IgD-negative memory B cell (primary cell): ENCODE results near the gene PPP4C. TPM values are rescaled to one million over a fixed set of nuclear protein-coding genes. Genes with fewer than 3 reads are reported as not detected.

Experiments
- H3K27ac Mint-ChIP-seq, 3 donors: one replicate each; pipeline ENCODE4 v1.8.0; 2020 to 2022; ENCODE audit warnings: mild to moderate bottlenecking in 3 of 3, mixed read lengths in 3 of 3, moderate library complexity in 1 of 3
- H3K27me3 Mint-ChIP-seq: one replicate; pipeline ENCODE4 v1.8.0; 2021; ENCODE audit warnings: mixed read lengths
- H3K36me3 Mint-ChIP-seq: one replicate; pipeline ENCODE4 v1.8.0; 2020; ENCODE audit warnings: mild to moderate bottlenecking, mixed read lengths
- H3K4me1 Mint-ChIP-seq, 3 donors: one replicate each; pipeline ENCODE4 v1.8.0; 2020 to 2022; ENCODE audit warnings: mixed read lengths in 3 of 3, mild to moderate bottlenecking in 1 of 3
- H3K4me3 Mint-ChIP-seq, 4 donors: one replicate each; pipeline ENCODE4 v1.8.0; 2020 to 2022; ENCODE audit warnings: mild to moderate bottlenecking in 4 of 4, mixed read lengths in 4 of 4, moderate library complexity in 3 of 4
- H3K9me3 Mint-ChIP-seq, 3 donors: one replicate each; pipeline ENCODE4 v1.8.0; 2020 to 2021; ENCODE audit warnings: mixed read lengths in 3 of 3, mild to moderate bottlenecking in 1 of 3
- polyA plus RNA-seq: library from polyadenylated mRNA; unstranded; fragments of 300-500 nt; fragmentation: Illumina TruSeq; gene quantifications from one replicate; pipeline ENCODE4 v1.2.3, GENCODE V29; 2021

PPP4C gene
- polyA plus RNA-seq, 1 donor from 2014 or later: 187 TPM

GRCh38 chr16:30065943-30066760 lies 9.6 kb upstream of the PPP4C start:
- no peaks in the 10 kb centered on the region for H3K27me3 Mint-ChIP-seq
- peak overlapping the region; percentile 97 to 100 (median 99) for H3K27ac Mint-ChIP-seq
- H3K4me1 Mint-ChIP-seq: peaks cover 13 to 18% (median 16%) of the 10 kb centered on the region in 3 donors
- peak overlapping the region; percentile 95 to 100 (median 100) for H3K4me3 Mint-ChIP-seq
- no peaks in the 10 kb centered on the region for H3K9me3 Mint-ChIP-seq
- H3K36me3 Mint-ChIP-seq: peaks cover 4% of the 10 kb centered on the region

- Mint-ChIP-seq H3K4me1 (peaks cover 13 to 18% (median 16%) of the 10 kb centered on the region in 3 donors), H3K27ac (peak overlapping the region in 2 of 3 donors; percentile 97 to 100), H3K36me3 (peaks cover 4% of the 10 kb centered on the region)
Measured at GRCh38 chr16:30066761-30067583, 8.8 kb upstream of the PPP4C start.

GRCh38 chr16:30067584-30067916 lies 8.2 kb upstream of the PPP4C start:
- Mint-ChIP-seq H3K27ac (peak overlapping the region in 1 of 3 donors; percentile 97), H3K36me3 (peaks cover 4% of the 10 kb centered on the region), H3K9me3 (no peaks in the 10 kb centered on the region), H3K4me3 (peak overlapping the region; percentile 48 to 95 (median 68)), H3K27me3 (no peaks in the 10 kb centered on the region), H3K4me1 (peaks cover 13 to 18% (median 17%) of the 10 kb centered on the region in 3 donors)

More at GRCh38 chr16:30066761-30067583, 8.8 kb upstream of the PPP4C start:
- Mint-ChIP-seq H3K4me3 (peak overlapping the region; percentile 95 to 100 (median 100)), H3K9me3 (no peaks in the 10 kb centered on the region), H3K27me3 (no peaks in the 10 kb centered on the region)

DNA sequence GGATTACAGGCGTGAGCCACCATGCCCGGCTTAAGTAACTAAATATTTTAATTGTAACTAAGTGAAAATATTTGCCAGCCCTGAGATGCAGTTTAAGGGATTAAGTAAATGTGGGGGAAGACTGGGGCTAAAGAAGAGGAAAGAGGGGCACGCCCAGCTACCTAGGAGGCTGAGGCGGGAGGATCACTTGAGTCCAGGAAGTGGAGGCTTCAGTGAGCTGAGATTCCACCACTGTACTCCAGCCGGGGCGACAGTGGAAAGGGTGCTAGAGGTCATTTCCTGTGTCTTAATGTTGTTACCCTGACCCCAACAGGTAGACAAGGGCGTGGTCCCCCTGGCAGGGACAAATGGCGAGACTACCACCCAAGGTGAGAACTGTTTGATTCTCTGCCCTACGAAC lies 7.5 kb upstream of the PPP4C start:
- Mint-ChIP-seq H3K36me3 (peaks cover 4% of the 10 kb centered on the region), H3K9me3 (no peaks in the 10 kb centered on the region), H3K4me3 (peak overlapping the region; percentile 70 to 94 (median 87)), H3K27ac (peak overlapping the region; percentile 67 to 89 (median 73)), H3K27me3 (no peaks in the 10 kb centered on the region), H3K4me1 (peaks cover 13 to 18% (median 17%) of the 10 kb centered on the region in 3 donors)

DNA sequence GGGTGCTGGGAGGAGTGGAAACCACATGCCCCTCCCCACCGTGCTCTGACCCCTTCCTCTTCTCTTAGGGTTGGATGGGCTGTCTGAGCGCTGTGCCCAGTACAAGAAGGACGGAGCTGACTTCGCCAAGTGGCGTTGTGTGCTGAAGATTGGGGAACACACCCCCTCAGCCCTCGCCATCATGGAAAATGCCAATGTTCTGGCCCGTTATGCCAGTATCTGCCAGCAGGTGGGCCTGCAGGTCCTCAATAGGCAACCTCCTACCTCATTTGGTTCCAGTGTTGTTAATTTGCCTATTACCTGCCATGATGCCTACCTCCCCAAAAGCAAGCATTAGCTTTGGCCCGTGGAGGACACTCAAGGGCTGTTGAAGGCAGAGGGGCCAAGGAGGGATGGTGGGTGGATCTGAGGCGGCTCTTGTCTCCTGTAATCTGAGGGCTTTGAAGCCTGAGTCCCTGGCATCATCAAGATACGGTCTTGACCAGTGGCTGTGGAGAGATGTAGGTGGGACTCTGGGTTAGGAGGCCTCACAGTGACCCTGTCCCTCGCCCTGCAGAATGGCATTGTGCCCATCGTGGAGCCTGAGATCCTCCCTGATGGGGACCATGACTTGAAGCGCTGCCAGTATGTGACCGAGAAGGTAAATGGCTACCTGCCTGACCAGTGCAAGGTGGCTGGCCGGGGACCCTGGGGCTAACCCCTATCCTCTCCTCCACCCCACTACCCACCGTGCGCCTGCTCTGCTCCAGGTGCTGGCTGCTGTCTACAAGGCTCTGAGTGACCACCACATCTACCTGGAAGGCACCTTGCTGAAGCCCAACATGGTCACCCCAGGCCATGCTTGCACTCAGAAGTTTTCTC lies 6.8 kb upstream of the PPP4C start:
- Mint-ChIP-seq H3K4me1 (peaks cover 13 to 15% (median 14%) of the 10 kb centered on the region in 3 donors), H3K27ac (peak overlapping the region; percentile 67 to 89 (median 73)), H3K27me3 (no peaks in the 10 kb centered on the region), H3K4me3 (peak overlapping the region; percentile 70 to 94 (median 87)), H3K36me3 (peaks cover 4% of the 10 kb centered on the region), H3K9me3 (no peaks in the 10 kb centered on the region)

- H3K27ac Mint-ChIP-seq: peak overlapping the region; percentile 22 to 67 (median 67)
- H3K27me3 Mint-ChIP-seq: no peaks in the 10 kb centered on the region
- no peaks in the 10 kb centered on the region for H3K9me3 Mint-ChIP-seq
- peaks cover 2% of the 10 kb centered on the region for H3K36me3 Mint-ChIP-seq
- H3K4me3 Mint-ChIP-seq: peak overlapping the region in 2 of 4 donors; percentile 39 to 69
- H3K4me1 Mint-ChIP-seq: peaks cover 16 to 17% (median 16%) of the 10 kb centered on the region in 3 donors
Measured at GRCh38 chr16:30069611-30070462, 6.0 kb upstream of the PPP4C start.

DNA sequence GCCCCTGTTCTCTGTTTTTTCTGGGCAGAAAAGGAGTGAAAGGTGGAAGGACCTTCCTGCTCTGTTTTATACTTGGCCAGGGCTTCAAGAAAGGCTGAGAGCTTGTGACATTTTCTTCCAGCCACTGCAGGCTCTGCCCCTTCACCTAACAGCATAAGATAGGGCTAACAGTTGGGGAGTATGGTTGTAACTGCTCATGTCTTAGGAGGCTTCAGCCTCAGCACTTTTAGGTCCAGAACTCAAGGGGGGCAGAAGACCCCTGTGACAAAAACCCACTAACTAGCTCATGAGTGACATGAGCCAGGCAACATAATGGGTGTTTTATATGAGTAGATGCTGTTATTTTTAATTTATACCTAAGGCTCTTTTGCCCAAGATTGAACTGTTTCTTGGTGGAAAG lies 5.3 kb upstream of the PPP4C start:
- peak overlapping the region in 2 of 3 donors; percentile 22 to 67 for H3K27ac Mint-ChIP-seq
- H3K36me3 Mint-ChIP-seq: peaks cover 2% of the 10 kb centered on the region
- H3K4me1 Mint-ChIP-seq: peaks cover 19 to 20% (median 20%) of the 10 kb centered on the region in 3 donors
- H3K27me3 Mint-ChIP-seq: no peaks in the 10 kb centered on the region
- peak overlapping the region in 1 of 4 donors; percentile 69 for H3K4me3 Mint-ChIP-seq
- no peaks in the 10 kb centered on the region for H3K9me3 Mint-ChIP-seq

DNA sequence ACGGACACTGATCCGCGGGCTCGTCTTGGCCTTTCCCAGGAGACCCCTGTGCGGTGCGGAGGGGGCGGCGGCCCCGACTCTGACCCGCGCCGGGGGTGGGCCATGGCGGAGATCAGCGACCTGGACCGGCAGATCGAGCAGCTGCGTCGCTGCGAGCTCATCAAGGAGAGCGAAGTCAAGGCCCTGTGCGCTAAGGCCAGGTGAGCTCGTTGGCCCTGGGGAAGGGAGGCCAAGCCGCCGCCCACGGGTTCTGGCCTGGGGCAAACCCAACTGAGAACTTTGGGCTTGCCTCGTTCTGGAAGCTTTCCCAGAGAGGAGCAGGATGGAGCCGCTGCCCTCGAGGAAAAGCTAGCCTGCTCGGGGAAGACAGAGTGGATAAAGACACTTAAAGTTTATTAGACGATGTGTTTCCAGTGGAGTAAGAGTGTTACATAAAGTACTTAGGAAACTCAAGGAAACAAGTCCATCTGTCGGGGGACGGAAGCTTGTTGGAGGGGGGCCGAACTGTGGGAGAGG lies 540 bp downstream of the PPP4C start:
- H3K9me3 Mint-ChIP-seq: no peaks in the 10 kb centered on the region
- H3K27ac Mint-ChIP-seq: peak overlapping the region; percentile 92 to 98 (median 96)
- no peaks in the 10 kb centered on the region for H3K27me3 Mint-ChIP-seq
- peaks cover 2% of the 10 kb centered on the region for H3K36me3 Mint-ChIP-seq
- peak overlapping the region; percentile 95 to 97 (median 96) for H3K4me3 Mint-ChIP-seq
- peaks cover 23 to 29% (median 29%) of the 10 kb centered on the region in 3 donors for H3K4me1 Mint-ChIP-seq

DNA sequence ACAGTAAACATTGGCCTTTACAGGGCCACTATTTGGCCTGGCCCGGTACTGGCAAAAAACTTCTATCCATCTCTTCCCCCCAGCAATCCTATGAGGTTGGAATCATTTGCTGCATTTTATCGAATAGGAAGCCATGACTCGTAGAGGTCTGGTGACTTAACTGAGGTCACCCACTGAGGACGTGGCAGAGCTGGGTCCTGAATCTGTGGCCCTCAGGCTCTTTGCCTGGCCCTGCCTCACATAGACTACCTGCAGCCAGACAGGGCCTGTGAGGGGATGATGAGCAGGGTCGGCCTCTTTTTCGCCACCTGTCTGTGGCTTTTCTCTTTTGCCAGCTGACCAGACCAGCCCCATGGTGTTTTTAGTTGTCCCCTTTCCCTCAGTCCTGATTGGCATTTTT lies 1.9 kb downstream of the PPP4C start:
- Mint-ChIP-seq H3K27me3 (no peaks in the 10 kb centered on the region), H3K36me3 (peaks cover 2% of the 10 kb centered on the region), H3K9me3 (no peaks in the 10 kb centered on the region), H3K4me1 (peaks cover 23 to 29% (median 27%) of the 10 kb centered on the region in 3 donors), H3K27ac (peak overlapping the region in 2 of 3 donors; percentile 92 to 96), H3K4me3 (peak overlapping the region; percentile 21 to 97 (median 96))

- H3K36me3 Mint-ChIP-seq: peaks cover 2% of the 10 kb centered on the region
- no peaks in the 10 kb centered on the region for H3K9me3 Mint-ChIP-seq
- no peaks in the 10 kb centered on the region for H3K27me3 Mint-ChIP-seq
- peak overlapping the region in 1 of 3 donors; percentile 92 for H3K27ac Mint-ChIP-seq
- peaks cover 23 to 29% (median 29%) of the 10 kb centered on the region in 3 donors for H3K4me1 Mint-ChIP-seq
- H3K4me3 Mint-ChIP-seq: peak overlapping the region in 1 of 4 donors; percentile 97
Measured at GRCh38 chr16:30078744-30079143, 3.0 kb downstream of the PPP4C start.

DNA sequence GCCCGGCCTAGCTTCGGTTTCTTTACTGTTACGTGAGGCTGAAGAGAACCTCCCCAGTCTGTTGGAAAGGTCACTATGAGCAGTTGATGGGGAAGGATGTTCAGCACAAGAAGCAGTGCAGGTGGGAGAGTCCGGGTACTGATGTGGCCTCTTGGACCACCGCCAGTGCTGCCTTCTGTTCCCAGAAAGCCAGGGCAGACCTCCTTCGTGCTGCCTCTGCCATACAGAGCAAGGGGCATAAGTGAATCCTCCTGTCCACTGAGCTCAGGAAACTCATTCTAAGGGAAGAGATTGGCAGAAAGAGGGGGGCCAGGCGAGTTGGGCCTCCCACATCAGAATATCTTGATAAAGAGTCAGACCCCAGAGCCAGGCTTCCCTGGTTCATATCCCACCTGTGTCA lies 3.7 kb downstream of the PPP4C start:
- peaks cover 23 to 29% (median 29%) of the 10 kb centered on the region in 3 donors for H3K4me1 Mint-ChIP-seq
- no peak overlapping the region for H3K27ac Mint-ChIP-seq
- H3K9me3 Mint-ChIP-seq: no peaks in the 10 kb centered on the region
- peak overlapping the region in 1 of 4 donors; percentile 40 for H3K4me3 Mint-ChIP-seq
- H3K36me3 Mint-ChIP-seq: peaks cover 2% of the 10 kb centered on the region
- no peaks in the 10 kb centered on the region for H3K27me3 Mint-ChIP-seq

DNA sequence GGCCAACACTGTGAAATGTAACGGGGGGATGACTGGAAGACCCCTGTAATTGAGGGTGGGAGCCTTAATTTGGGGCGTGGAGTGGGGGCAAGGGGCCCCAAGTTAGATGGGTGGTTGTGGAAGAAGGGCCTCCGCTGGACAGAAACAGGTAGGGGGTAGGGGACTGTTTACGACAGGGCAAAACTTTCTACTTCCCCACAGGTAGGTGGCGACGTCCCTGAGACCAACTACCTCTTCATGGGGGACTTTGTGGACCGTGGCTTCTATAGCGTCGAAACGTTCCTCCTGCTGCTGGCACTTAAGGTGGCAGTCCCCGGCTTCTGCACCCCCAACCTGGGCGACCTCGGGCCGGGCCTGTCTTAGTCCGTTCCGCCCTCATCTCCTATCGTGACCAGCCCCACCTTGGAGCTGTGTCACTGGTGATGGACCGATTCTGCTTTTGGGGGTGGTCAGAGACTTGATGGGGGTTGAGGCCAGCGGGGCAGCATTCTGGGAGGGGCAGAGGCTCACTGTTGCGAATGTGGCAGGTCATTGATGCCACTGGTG lies 6.8 kb downstream of the PPP4C start:
- peak overlapping the region in 1 of 4 donors; percentile 68 for H3K4me3 Mint-ChIP-seq

More for the DNA sequence above, 6.8 kb downstream of the PPP4C start:
- no peaks in the 10 kb centered on the region for H3K27me3 Mint-ChIP-seq
- no peaks in the 10 kb centered on the region for H3K36me3 Mint-ChIP-seq
- H3K27ac Mint-ChIP-seq: peak overlapping the region in 2 of 3 donors; percentile 27 to 71
- H3K9me3 Mint-ChIP-seq: no peaks in the 10 kb centered on the region
- peaks cover 4 to 22% (median 13%) of the 10 kb centered on the region in 3 donors for H3K4me1 Mint-ChIP-seq
